ENCODE measurements around the gene PEX11B.

PEX11B gene

GRCh38 chr1:145863282-145864018 is 55.1 kb downstream of the PEX11B start:
- peak; percentile 10 for DNase-seq
